ENCODE results near the gene ACTRT2. TPM values are rescaled to one million over a fixed set of nuclear protein-coding genes. Genes with fewer than 3 reads are reported as not detected.

Gene ACTRT2
- total and polyA plus RNA-seq, 2 experiments from 2014 or later: not detected

- no peak overlapping the region for H2AFZ ChIP-seq
- Mint-ChIP-seq H3K27ac (no peak overlapping the region), H3K27me3 (ENCODE audit: insufficient read depth, low read depth, poor library complexity) (peaks cover 84% of the 10 kb centered on the region), H3K4me3 (peak overlapping the region; percentile 68; the same call in 2 of the 3 replicates), H3K36me3 (ENCODE audit: low read depth) (no peaks in the 10 kb centered on the region), H3K4me1 (peaks cover 18% of the 10 kb centered on the region), H3K9me3 (no peaks in the 10 kb centered on the region; the same call in 2 of the 3 replicates)
- H3K79me2 ChIP-seq (replicated peaks; ENCODE audit: insufficient read depth): no peaks in the 10 kb centered on the region
- no peaks in the 10 kb centered on the region for H3K36me3 ChIP-seq (ENCODE audit: insufficient read depth)
- peak overlapping the region; percentile 61 for H3K4me3 ChIP-seq
- TF ChIP-seq EZH2 (IDR thresholded peaks at IDR 0.05; ENCODE audit: low read depth, unreplicated experiment): peak; percentile 98
- no peak for TF ChIP-seq ZNF462 (CRISPR knock-in tag; IDR thresholded peaks at IDR 0.05)
- TF ChIP-seq CTCF (conservative IDR thresholded peaks at IDR 0.05; ENCODE audit: low read depth in 2 of 2): peak in 1 of 2 experiments; percentile 44; a peak in 2 of 4 replicates
- TF ChIP-seq EZH2phosphoT487 (IDR thresholded peaks at IDR 0.05; ENCODE audit: unreplicated experiment): peak; percentile 95
- TF ChIP-seq ETS1 (IDR thresholded peaks at IDR 0.05): no peak
- H3K9me2 ChIP-seq (ENCODE audit: insufficient read depth): no peaks in the 10 kb centered on the region
- H3K27me3 ChIP-seq (ENCODE audit: insufficient read depth): peaks cover 94% of the 10 kb centered on the region
- H3F3A ChIP-seq (replicated peaks; ENCODE audit: low read depth): no peaks in the 10 kb centered on the region
- no peak overlapping the region for H3K27ac ChIP-seq (ENCODE audit: low read depth)
- no peaks in the 10 kb centered on the region; the same call in 1 of the 2 replicates for H4K20me1 ChIP-seq (replicated peaks; ENCODE audit: insufficient read depth)
- H3K4me2 ChIP-seq: peak overlapping the region; percentile 87
- peaks cover 35% of the 10 kb centered on the region for H3K4me1 ChIP-seq (ENCODE audit: insufficient read depth)
- ATAC-seq: peak; percentile 1; the same call in 1 of the 3 replicates
- DNase-seq (ENCODE audit: low spot score): peak; percentile 68
These were observed 48.4 kb downstream of the ACTRT2 start for GRCh38 chr1:3069491-3070308.

Measured in GM23338 (cell line).